ENCODE results near the gene FHOD3.

- no peak for TF ChIP-seq NCOA2 (IDR thresholded peaks at IDR 0.05; ENCODE audit: partially characterized antibody in 2 of 2)
- TF ChIP-seq EP300 (IDR thresholded peaks at IDR 0.05; ENCODE audit: low read length) = no peak
- no peak for TF ChIP-seq MYC (IDR thresholded peaks at IDR 0.05; ENCODE audit: low read depth, low read length)
- no peak for TF ChIP-seq MYC (CRISPR knock-in tag; IDR thresholded peaks at IDR 0.05; ENCODE audit: borderline replicate concordance, low read depth)
- TF ChIP-seq MAFK (IDR thresholded peaks at IDR 0.05; ENCODE audit: low read length) = no peak
- TF ChIP-seq, protein P1, sequence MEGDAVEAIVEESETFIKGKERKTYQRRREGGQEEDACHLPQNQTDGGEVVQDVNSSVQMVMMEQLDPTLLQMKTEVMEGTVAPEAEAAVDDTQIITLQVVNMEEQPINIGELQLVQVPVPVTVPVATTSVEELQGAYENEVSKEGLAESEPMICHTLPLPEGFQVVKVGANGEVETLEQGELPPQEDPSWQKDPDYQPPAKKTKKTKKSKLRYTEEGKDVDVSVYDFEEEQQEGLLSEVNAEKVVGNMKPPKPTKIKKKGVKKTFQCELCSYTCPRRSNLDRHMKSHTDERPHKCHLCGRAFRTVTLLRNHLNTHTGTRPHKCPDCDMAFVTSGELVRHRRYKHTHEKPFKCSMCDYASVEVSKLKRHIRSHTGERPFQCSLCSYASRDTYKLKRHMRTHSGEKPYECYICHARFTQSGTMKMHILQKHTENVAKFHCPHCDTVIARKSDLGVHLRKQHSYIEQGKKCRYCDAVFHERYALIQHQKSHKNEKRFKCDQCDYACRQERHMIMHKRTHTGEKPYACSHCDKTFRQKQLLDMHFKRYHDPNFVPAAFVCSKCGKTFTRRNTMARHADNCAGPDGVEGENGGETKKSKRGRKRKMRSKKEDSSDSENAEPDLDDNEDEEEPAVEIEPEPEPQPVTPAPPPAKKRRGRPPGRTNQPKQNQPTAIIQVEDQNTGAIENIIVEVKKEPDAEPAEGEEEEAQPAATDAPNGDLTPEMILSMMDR (IDR thresholded peaks at IDR 0.05 in 2 of 3, conservative IDR thresholded peaks at IDR 0.05 in 1 of 3; ENCODE audit: insufficient read depth in 2 of 3, low read depth in 1 of 3, low read length in 3 of 3) = no peak
- TF ChIP-seq ZNF561 (CRISPR knock-in tag; conservative IDR thresholded peaks at IDR 0.05) = no peak
- no peak for TF ChIP-seq POLR2AphosphoS5 (IDR thresholded peaks at IDR 0.05; ENCODE audit: control insufficient read depth, insufficient read depth, low read depth, low read length)
- TF ChIP-seq ZNF695 (CRISPR knock-in tag; IDR thresholded peaks at IDR 0.05) = no peak
- no peak for TF ChIP-seq CREM (IDR thresholded peaks at IDR 0.05; ENCODE audit: low read depth)
- TF ChIP-seq CREB1 (IDR thresholded peaks at IDR 0.05) = no peak
- TF ChIP-seq CREB1 (CRISPR knock-in tag; IDR thresholded peaks at IDR 0.05) = no peak
- TF ChIP-seq NFE2 (IDR thresholded peaks at IDR 0.05; ENCODE audit: low read depth) = no peak
- no peak for TF ChIP-seq GTF2F1 (IDR thresholded peaks at IDR 0.05; ENCODE audit: low read depth, low read length)
Measured at GRCh38 chr18:36545821-36546427, 248.4 kb downstream of the FHOD3 start.

Data from K562 (cell line).